HG02970 (cell line): Measurements from ENCODE around the gene TLR10.
"Not testable (repeated sequence)": the region's sequence is repeated elsewhere in the genome, so short reads cannot be mapped to it uniquely, and the experiment has no call there.

Experiments used
- ATAC-seq: cut with Tn5 transposase; IDR thresholded peaks from one replicate; pipeline ENCODE4 v1.9.1; 2021; ENCODE audit warnings: mild to moderate bottlenecking, moderate library complexity, moderate number of reproducible peaks; ENCODE audit not compliant: unreplicated experiment, low FRiP score

The TLR10 gene, protein sequence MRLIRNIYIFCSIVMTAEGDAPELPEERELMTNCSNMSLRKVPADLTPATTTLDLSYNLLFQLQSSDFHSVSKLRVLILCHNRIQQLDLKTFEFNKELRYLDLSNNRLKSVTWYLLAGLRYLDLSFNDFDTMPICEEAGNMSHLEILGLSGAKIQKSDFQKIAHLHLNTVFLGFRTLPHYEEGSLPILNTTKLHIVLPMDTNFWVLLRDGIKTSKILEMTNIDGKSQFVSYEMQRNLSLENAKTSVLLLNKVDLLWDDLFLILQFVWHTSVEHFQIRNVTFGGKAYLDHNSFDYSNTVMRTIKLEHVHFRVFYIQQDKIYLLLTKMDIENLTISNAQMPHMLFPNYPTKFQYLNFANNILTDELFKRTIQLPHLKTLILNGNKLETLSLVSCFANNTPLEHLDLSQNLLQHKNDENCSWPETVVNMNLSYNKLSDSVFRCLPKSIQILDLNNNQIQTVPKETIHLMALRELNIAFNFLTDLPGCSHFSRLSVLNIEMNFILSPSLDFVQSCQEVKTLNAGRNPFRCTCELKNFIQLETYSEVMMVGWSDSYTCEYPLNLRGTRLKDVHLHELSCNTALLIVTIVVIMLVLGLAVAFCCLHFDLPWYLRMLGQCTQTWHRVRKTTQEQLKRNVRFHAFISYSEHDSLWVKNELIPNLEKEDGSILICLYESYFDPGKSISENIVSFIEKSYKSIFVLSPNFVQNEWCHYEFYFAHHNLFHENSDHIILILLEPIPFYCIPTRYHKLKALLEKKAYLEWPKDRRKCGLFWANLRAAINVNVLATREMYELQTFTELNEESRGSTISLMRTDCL

DNA sequence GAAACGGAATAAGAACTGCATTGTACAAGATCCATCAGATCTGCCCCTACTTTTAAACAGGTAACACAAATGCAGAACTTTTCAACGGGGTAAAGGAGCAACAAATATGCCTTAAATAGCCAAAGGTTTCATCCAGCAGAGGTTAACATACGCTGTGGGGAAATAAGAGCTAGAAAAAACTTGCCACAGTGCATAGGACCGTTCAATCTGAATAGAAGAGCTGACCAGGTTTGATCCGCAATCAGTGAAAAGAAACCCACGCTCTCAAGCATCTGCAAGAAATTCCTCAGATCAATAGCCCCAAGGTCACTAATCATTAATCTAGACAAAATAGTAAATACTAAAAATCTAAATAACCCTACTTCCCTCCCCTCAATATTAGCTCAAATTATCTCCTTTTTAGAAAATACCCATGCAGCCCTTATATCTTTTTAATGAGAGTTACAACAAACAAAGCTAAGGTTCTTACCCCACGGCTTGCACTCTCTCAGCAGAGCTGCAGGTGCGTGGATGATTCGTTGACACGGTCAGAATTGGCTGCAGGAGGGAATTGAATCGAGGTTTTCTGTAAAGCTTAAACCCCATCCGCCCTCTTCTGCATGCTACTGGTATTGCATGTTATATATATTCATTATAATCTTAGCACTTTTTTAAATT is at the start of gene TLR10:
TSS of gene TLR10 (minus strand) at position 539 of the 657 bp plus-strand sequence. CDS start 7,400 bp downstream, outside the sequence.
- ATAC-seq = peak; percentile 51

DNA sequence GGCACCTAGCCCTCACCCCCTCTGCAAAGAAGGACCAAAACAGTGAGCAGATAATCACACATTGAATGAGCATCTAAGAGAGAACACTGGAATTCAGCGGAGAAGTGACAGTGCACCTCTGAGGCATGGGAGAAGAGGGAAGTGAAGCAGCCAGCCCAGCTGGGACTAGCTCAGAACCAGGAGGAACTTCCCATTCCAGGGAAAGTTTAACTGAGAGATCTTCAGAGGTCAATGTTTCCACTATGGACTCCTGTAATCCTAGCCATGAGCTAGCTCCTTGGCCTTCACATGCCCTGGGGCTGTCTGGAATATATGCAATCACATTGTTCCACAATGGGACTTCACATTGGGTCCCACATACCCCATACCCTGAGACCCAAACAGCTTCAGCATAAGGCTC is 49.4 kb upstream of the TLR10 start:
- ATAC-seq = no peak

DNA sequence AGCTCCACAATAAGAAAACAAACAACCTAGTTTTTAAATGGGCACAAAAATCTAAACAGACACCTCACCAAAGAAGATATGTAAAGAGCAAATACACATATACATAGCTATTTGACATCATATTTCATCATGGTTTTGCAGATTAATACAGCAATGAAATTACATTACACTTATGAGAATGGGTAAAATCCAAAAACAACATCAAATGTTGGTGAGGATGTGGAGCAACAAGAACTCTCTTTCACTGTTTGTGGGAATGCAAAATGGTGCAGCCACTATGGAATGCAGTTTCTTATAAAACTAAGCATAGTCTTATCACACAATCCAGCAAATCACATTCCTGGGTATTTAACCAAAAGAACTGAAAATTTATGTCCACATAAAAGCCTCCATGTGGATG is 48.9 kb upstream of the TLR10 start:
- no peak for ATAC-seq

DNA sequence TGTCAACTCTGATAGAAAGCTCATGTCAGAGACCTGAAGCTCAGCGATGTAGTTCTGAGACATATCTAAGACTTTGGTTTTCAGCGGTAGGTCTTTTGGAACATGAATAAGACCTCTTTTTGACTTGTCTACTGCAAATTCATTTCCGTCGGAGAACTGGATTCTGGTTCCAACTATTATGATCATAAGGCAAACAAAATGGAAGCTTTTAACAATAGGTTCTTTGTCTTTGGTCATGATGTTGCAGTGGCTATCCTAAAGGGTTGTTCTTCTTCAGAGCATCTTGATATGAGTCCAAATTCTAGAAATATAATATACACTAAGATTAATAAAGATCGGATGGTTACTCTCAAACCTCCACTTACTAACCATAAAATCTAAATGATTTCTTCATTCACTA is 46.4 kb upstream of the TLR10 start:
- ATAC-seq = no peak

DNA sequence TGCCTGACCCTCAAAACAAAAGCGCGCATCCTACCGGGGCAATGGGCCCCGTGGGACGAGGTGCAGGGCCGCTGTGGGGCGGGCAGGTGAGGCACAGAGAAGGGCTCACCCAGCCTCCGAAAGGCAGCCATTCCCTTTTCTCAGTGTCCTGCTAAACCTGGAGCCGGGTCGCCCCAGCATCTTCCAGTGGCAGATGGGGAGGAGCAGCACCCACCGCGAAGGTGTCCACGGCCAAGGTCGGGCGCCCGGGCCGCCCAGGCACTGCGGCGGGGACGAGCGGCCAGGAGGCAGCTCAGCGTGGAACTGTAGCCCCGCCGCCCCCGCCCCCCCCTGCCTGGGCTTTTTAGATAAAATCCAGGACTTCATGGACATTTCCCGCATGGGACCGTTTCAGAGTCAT is 41.0 kb upstream of the TLR10 start:
- no peak for ATAC-seq

DNA sequence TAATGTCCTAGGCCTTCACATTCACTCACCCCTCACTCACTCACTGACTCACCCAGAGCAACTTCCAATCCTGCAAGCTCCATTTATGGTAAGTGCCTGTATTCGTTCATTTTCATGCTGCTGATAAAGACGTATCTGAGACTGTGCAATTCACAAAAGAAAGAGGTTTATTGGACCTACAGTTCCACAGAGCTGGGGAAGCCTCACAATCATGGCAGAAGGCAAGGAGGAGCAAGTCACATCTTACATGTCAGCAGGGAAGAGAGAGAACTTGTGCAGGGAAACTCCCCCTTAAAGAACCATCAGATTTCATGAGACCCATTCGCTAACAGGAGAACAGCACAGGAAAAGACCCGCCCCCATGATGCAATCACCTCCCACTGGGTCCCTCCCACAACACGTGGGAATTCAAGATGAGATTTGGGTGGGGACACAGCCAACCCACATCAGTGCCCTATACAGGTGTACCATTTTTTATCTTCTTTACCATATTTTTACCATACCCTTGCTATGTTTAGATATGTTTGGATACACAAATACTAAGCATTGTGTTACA is 40.0 kb upstream of the TLR10 start:
- ATAC-seq = no peak

DNA sequence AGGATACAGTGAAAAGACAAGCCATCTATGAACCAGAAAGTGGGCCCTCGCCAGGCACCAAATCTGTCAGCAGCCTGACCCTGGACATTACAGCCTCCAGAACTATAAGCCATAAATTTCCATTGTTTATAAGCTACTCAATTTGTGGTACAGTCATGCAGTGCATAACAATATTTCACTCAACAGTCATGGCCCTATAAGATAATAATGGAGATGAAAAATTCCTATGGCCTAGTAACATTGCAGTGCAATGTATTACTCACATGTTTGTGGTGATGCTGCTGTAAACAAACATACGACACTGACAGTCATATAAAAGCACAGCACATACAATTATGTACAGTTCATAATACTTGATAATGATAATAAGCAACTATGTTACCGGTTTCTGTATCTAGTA is 38.9 kb upstream of the TLR10 start:
- no peak for ATAC-seq

DNA sequence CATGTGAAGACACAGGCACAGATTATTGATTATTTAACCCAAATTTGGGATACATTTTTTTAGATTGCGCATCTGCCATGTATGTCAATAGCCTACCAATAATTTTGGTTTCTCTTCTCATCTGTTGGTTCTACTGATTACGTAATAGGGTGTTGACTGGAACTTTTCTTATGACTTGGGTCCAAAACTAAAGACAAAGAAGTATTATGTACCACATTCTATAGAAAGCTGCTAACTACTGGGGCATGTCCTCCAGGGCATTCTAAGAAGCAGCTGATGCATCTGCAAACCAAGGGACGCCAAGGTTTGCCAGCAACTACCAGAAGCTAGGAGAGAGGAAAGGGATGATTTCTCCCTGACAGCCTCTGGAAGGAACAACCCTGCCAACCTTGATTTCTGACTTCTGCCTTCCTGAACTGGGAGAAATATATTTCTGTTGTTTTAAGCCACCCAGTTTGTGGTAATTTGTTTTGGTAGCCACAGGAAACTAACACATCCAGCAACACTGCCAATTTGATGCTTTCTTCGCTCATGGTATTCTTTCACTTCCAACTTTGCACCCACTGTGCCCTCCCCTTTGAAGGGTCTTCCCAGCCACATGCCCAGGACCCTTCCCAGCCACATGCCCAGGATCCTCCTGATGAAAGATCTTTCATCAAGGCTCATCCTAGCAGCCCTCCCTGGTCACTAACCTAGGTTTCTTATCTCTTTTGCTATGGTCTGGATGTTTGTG is 37.7 kb upstream of the TLR10 start:
- ATAC-seq = no peak

DNA sequence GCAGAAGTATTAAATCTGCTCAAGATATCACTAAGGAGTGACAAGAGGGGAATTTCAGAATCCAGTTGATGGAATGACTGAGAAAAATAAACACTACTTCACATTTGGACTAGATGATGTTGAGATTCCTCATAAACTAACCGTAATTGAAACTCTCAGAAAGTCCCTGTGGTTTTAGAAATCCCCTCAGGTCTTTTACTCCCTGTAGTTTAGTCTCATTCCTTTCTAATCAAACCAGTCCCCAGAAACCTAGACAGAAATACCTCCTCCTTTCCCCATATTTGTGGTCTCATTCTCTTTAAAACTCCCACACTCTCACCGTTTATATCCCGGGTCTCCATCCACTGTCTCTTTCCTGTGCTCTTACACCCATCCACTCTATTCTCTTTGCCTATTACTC is 36.8 kb upstream of the TLR10 start:
- no peak for ATAC-seq

DNA sequence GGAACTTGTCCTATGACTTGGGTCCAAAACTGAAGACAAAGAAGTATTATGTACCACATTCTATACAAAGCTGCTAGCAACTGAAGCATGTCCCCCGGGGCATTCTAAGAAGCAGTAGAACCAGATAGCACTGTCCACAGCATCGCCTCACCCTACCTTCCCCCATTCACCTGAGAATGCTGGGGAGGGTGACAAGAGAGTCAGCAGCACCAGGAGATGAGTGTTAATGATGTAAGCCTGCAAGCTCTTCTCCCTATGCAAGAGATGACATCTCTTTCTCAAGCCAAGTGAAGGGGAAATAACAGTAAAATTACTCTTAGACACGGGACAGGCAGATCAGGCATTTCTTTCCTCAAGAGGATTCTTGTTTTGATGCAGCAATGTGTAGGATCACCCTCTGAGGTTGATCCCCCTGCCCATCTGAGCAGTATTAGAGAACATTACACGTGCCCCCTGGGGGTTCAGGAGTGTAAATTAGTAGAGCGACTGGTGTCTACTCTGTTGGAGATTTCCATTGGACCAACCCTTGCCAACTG is 35.7 kb upstream of the TLR10 start:
- peak; percentile 41 for ATAC-seq

DNA sequence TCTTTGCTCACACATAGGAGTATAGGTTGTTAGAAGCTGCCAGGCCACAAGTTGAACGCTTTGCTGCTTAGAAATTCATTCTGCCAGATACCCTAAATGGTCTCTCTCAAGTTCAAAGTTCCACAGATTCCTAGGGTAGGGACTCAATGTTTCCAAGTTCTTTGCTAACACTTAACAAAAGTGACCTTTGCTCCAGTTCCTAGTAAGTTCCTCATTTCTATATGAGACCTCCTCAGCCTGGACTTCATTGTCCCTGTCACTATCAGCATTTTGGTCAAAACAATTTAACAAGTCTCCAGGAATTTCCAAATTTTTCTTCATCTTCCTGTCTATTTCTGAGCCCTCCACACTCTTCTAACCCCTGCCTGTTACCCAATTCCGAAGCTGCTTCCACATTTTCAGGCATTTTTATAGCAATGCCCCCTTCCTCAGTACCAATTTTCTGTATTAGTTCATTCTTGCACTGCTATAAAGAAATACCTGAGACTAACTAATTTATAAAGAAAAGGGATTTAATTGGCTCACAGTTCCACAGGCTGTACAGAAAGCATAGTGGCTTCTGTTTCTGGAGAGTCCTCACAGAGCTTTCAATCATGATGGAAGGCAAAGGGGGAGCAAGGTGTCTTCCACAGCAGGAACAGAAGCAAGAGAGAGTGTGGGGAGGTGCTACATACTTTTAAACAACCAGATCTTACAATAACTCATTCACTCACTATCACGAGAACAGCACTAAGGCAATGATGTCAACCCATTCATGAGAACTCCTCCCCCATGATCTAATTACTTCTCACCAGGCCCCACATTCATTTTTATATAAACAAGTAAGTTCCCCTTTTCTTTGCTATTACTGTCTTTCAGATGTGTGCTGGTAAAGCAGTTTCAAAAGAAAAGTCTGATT is 33.3 kb upstream of the TLR10 start:
- no peak for ATAC-seq

DNA sequence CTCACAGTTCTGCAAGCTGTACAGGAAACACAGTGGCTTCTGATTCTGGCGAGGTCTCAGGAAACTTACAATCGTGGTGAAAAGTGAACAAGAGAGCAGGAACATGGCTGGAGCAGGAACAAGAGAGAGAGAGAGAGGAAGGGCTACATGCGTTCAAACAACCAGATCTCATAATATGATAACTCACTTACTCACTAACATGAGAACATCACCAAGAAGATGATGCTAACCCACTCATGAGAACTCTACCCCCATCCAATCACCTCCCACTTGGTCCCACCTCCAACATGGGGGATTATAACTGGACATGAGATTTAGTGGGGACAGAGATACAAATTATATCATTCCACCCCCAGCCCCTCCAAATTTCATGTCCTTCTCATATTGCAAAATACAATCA is 31.6 kb upstream of the TLR10 start:
- ATAC-seq = no peak

DNA sequence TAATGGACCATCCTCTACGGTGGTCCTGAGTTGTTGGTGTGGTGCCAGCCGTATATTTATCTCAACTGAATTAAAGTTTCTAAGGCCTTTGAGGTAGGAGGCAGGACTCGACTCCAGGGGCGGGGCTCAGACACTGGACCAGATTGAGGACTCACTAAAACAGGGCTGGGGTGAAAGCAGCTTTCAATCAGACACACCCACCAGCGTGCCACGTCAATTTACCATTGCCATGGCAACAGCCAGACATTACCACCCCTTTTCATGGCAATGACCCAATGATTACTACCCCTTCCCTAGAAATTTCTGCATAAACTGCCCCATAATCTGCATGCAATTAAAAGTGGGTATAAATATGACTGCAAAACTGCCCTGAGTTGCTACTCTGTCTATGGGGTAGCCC is 28.5 kb upstream of the TLR10 start:
- ATAC-seq = no peak

DNA sequence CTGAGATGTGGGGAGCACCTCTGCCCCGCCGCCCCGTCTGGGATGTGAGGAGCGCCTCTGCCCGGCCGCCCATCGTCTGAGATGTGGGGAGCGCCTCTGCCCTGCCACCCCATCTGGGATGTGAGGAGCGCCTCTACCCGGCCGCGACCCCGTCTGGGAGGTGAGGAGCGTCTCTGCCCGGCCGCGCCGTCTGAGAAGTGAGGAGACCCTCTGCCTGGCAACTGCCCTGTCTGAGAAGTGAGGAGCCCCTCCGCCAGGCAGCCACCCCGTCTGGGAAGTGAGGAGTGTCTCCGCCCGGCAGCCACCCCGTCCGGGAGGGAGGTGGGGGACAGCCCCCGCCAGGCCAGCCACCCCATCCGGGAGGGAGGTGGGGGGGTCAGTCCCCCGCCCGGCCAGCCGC is 24.7 kb upstream of the TLR10 start:
- ATAC-seq = not testable (repeated sequence)

DNA sequence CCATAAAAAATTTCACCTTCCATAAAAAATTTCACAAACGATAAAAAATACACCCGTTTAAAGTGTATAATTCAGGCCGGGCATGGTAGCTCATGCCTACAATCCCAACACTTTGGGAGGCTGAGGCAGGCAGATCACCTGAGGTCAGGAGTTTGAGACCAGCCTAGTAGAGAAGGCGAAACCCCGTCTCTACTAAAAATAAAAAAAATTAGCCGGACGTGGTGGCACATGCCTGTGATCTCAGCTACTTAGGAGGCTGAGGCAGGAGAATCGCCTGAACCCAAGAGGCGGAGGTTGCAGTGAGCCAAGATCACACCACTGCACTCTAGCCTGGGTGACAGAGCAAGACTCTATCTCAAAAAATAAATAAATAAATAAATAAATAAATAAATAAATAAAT is 23.5 kb upstream of the TLR10 start:
- not testable (repeated sequence) for ATAC-seq

DNA sequence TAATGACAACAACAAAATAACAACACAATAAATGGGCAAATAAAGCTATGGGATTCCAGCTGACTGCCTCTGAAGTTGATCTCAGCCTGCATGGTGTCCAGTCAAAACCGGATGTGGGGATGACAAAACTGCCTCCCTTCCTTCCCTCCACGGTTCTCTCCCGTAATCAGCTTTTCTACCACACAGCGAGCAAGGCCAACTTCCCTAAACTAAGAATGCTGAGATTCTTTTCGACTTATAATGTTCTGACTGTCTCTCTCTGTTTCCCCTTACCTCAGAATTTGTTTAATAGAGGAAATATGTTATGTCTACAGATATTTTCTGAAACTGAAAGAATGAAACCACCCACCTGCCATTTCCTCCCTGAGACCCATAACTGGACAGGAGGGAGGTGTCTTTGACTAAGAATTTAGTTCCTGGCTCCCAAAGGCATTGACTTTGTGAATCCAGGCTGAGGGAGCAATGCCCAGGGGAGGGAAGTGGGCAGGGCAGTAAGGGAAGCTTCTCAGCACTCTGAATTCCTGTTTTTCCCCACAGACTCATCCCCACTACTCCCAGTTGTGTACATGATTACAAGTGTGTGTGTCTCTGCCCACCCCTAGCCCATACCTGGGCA is 22.8 kb upstream of the TLR10 start:
- ATAC-seq = peak; percentile 72

DNA sequence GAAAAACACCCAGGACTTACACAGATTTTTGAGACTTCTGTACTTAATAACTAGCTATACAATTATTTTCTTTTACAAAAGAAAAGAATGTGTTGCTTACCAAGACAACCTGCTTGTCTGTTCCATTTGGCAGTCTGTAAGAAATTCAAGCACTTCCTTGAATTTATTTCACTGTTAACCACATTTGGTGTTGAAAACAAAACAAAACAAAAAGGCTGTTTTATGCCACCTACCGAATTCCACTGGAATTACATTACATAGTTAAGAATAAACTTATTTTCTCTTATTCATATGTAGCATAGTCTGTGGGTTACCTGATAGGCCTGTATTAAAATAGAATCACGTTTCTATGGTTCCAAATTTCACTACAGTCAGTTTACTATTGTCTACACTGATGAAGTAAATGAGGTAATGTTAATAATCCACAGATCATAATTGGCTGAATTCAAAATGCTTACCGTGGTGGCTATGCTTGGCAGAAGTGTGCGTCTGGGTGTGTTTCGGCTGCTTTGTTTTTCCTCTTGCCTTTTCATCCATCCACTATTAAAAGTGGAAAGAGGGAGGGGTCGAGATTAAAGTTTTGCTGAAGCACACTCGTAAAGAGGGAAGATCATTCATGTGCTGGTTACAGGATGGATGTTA is 22.0 kb upstream of the TLR10 start, which contains the start of gene TLR1:
TSS of gene TLR1 (minus strand) at position 138 of the 642 bp plus-strand sequence. CDS start 5,960 bp downstream, outside the sequence.
- ATAC-seq = peak; percentile 29
